ENCODE data around the gene OR6F1.
"Not testable (repeated sequence)": the region's sequence is repeated elsewhere in the genome, so short reads cannot be mapped to it uniquely, and the experiment has no call there.

OR6F1 gene

GRCh38 chr1:247716546-247716945 lies at the start of gene OR6F1:
Gene OR6F1, minus strand, starts transcription at chr1:247716646. Its CDS starts 3,891 bp downstream, at chr1:247712755.
- in situ Hi-C loops (cut with MboI; ENCODE audit: low sequenced_read_pairs), result no loop called here

DNA sequence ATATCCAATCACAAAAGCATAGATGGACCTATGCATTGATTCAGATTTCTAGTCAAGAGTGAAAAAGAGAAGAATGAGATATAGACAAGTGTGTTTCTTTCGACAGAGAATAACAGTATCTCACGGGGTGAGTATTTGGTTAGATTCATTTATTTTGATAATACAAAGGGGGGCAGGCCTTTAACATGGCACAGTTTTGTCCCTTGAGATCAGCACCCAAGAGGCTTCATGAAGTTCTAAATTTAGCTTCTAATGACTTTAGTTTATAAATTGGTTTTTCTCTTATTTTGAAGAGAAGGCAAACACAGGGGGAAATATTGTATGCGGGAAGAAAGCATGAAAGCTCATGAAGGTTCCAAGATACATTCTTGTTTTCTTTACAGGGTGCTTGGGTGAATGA lies 44.0 kb upstream of the OR6F1 start, which contains the start of gene OR1C1:
Gene OR1C1 (minus strand): TSS at position 101 of the 400 bp plus-strand sequence. CDS start 2,150 bp downstream, outside the sequence.
- in situ Hi-C loops (cut with MboI; ENCODE audit: low sequenced_read_pairs), result no loop called here

GRCh38 chr1:247754311-247754710 lies 37.9 kb upstream of the OR6F1 start:
- in situ Hi-C loops (cut with MboI; ENCODE audit: low sequenced_read_pairs), result not testable (repeated sequence)

DNA sequence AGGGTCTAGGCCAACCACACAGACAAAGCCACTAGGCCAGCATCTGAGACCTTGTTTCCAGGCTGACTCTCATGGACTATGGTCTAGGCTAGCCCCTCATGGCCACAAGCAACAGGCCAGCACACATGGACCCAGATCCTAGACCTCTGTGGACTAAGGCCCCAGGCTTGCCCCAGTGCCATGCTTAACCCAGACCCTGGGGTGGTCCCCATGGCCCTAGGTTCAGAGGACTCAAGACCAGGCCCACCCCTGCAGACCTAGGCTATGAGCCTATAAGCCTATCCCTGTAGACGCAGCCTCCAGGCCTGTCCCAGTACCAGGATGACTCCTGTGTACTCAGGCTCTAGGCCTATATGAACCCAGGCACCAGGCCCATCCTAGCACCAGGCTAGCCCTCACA lies 33.4 kb upstream of the OR6F1 start:
- in situ Hi-C loops (cut with MboI; ENCODE audit: low sequenced_read_pairs), result no loop called here

DNA sequence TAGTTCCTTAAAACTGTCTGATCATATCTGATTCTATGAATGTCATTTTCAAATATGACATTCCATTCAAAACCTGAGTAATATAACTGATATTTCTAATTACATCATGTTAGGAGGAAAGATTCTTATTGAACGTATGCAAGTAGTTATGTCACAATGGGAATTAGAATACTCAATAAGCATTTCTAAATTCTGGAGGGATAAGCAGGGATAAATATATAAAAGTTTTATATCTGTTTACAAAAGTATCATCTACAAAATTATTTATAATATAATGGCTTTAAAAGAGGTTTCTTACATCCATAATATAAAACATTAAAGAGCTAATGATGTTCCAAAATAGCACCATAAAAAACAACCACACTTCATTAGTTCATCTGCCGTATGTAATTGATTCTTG lies 31.6 kb upstream of the OR6F1 start, which contains the start of gene OR14A2:
Gene OR14A2 (minus strand): TSS at position 101 of the 400 bp plus-strand sequence.
- in situ Hi-C loops (cut with MboI; ENCODE audit: low sequenced_read_pairs), result no loop called here

- in situ Hi-C loops (cut with MboI; ENCODE audit: low sequenced_read_pairs), result no loop called here
These were observed 31.2 kb upstream of the OR6F1 start for GRCh38 chr1:247747616-247748015.

- in situ Hi-C loops (cut with MboI; ENCODE audit: low sequenced_read_pairs), result no loop called here
These were observed 30.0 kb upstream of the OR6F1 start for GRCh38 chr1:247746391-247746935.

DNA sequence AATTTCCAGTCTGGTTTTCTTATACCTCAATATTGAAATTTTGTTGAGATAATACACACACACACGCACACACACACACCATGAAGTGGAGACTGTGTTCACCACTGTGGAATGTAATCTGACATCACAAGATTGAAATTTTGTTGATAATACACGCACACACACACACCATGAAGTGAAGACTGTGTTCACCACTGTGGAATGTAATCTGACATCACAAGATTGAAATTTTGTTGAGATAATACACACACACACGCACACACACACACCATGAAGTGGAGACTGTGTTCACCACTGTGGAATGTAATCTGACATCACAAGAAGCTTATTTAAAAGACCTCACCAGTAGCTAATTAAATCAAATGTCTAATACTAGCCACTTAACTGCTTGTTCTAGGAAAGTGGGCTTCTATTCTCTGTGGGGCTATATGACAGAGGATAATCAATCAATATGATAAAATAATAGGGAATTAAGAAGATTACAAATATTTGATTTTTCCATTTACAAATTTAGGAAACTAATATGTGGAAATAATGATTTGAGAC lies 25.8 kb upstream of the OR6F1 start:
- in situ Hi-C loops (cut with MboI; ENCODE audit: low sequenced_read_pairs), result not testable (repeated sequence)

DNA sequence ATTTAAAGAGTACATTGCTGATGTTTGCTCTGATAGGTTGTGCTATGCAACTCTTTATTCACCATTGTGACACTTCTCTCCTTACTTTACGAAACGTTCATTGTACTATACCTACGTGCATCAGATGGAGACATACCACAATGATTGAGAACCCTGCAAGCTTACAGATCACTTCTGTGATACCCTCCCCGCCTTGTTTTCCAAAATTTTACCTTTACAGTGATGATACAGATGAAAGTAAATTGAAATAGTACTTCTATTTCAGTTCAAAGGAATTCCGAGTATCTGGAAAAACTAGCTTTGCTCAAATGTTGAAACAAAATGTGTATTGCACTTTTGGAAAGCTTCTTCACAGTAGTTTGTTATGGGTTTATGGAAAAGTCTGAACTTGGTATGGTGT lies 25.3 kb upstream of the OR6F1 start:
- in situ Hi-C loops (cut with MboI; ENCODE audit: low sequenced_read_pairs), result no loop called here

GRCh38 chr1:247740721-247741120 lies 24.3 kb upstream of the OR6F1 start:
- in situ Hi-C loops (cut with MboI; ENCODE audit: low sequenced_read_pairs), result no loop called here

GRCh38 chr1:247738315-247738714 lies 21.9 kb upstream of the OR6F1 start, which contains the start of gene OR14K1:
Gene OR14K1, plus strand, starts transcription at chr1:247738615. Its CDS starts 0 bp downstream, at chr1:247738615.
- in situ Hi-C loops (cut with MboI; ENCODE audit: low sequenced_read_pairs), result no loop called here

DNA sequence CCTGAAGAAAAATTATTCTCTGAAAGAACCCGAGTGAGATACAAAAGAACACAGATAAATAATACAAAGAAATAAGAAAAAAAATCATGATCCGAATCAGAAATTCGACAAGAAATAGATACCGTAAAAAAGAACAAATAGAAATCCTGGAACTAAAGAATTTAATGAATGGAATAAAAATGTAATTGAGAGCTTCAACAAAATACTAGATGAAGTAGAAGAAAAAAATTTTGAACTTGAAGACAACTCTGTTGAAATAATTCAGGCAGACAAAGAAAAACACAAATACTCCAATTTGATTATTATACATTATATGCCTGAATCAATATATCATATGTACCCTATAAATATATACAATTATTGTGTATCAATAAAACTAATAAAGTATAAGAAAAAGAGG lies 4.8 kb upstream of the OR6F1 start:
- in situ Hi-C loops (cut with MboI; ENCODE audit: low sequenced_read_pairs), result no loop called here

- in situ Hi-C loops (cut with MboI; ENCODE audit: low sequenced_read_pairs), result no loop called here
These were observed 2.7 kb downstream of the OR6F1 start for GRCh38 chr1:247713753-247714152.

- in situ Hi-C loops (cut with MboI; ENCODE audit: low sequenced_read_pairs), result not testable (repeated sequence)
These were observed 5.8 kb downstream of the OR6F1 start for GRCh38 chr1:247710681-247711080.

DNA sequence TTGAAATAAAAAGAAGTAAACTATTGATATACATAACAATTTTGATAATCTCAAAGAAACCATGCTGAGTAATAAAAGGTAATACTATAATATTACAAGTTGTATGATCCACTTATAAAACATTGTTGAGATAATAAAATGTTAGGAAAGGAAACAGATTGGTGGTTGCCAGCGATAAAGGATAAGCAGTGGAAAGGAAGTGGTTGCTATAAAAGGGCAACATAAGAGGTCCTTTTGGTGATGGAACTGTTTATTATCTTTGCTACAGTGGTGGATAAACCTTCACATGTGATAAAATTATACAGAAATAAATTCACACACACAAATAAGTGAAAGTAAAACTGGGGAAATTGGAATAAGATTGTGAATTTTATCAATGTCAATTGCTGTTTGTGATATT lies 15.1 kb downstream of the OR6F1 start:
- in situ Hi-C loops (cut with MboI; ENCODE audit: low sequenced_read_pairs), result no loop called here

DNA sequence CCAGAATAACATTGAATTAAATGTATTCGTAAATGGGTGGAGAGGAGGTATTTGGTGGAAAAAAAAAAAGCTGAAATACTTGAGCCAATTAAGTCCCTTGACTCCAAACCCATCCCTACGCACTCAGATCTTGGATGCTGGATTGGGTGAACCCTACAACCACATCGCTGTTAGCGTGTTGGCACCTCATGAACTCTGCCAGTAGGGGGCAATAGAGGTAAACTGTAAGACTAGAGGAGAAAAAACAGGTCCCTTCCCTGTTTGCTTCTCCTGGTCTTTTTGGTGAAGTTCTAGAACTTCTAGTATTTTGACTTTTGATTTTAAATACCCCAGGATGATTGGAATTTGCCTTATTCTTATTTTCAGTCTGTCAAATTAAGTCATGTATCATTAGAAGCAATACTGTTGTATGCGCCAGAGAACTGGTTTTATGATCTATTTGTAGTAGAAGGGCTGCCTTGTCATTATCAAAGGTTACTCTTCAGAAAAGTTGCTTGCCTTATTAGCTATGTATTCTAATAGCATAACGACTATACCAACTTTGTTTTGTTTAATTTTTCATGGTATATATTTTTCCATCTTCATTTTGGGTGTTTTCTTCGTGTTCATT lies 35.1 kb downstream of the OR6F1 start:
- in situ Hi-C loops (cut with MboI; ENCODE audit: low sequenced_read_pairs), result no loop called here

- in situ Hi-C loops (cut with MboI; ENCODE audit: low sequenced_read_pairs), result no loop called here
These were observed 36.3 kb downstream of the OR6F1 start for GRCh38 chr1:247680171-247680570.

GRCh38 chr1:247679639-247680038 lies 36.8 kb downstream of the OR6F1 start, which contains the start of gene OR13G1:
Gene OR13G1, minus strand, starts transcription at chr1:247679739. Its CDS starts 6,698 bp downstream, at chr1:247673041.
- in situ Hi-C loops (cut with MboI; ENCODE audit: low sequenced_read_pairs), result no loop called here

- in situ Hi-C loops (cut with MboI; ENCODE audit: low sequenced_read_pairs), result no loop called here
These were observed 47.2 kb downstream of the OR6F1 start for GRCh38 chr1:247669225-247669624.
